Left lung (tissue), 10 donors: ENCODE results near the gene CDH13. TPM values are rescaled to one million over a fixed set of nuclear protein-coding genes. Genes with fewer than 3 reads are reported as not detected.

Source experiments
- ATAC-seq: fragments of 200-7000 bp; cut with Tn5 transposase; one replicate; pipeline ENCODE4 v1.9.1; 2020; ENCODE audit warnings: moderate library complexity
- DNase-seq, 4 donors: peaks; one replicate each; pipeline ENCODE4 v3.0.0-alpha.2; 2013 to 2020
- H3K27ac ChIP-seq, 2 donors: fragments of 200-600 bp; sonication (generic) in 1 of 2; one replicate each; pipeline versions ENCODE4 v1.5.0 to v1.8.0; 2020 to 2021
- H3K27me3 ChIP-seq, 2 donors: fragments of 200-600 bp; sonication (generic) in 1 of 2; one replicate each; pipeline versions ENCODE4 v1.5.0 to v1.8.0; 2020 to 2021
- H3K36me3 ChIP-seq, 2 donors: fragments of 200-600 bp; sonication (generic) in 1 of 2; one replicate each; pipeline versions ENCODE4 v1.5.0 to v1.8.0; 2020 to 2021
- H3K4me1 ChIP-seq, 2 donors: fragments of 200-600 bp; one replicate each; pipeline ENCODE4 v1.8.0; 2021
- H3K4me3 ChIP-seq, 2 donors: fragments of 200-600 bp; sonication (generic) in 1 of 2; one replicate each; pipeline versions ENCODE4 v1.5.0 to v1.8.0; 2020 to 2021; ENCODE audit warnings: mild to moderate bottlenecking in 1 of 2
- H3K9me3 ChIP-seq, 2 donors: fragments of 200-600 bp; sonication (generic) in 1 of 2; one replicate each; pipeline versions ENCODE4 v1.5.0 to v1.8.0; 2020 to 2021
- CTCF ChIP-seq, 2 donors: fragments of 200-600 bp; sonication (generic) in 1 of 2; IDR thresholded peaks; one replicate each; pipeline versions ENCODE4 v1.5.0 to v1.8.0; 2021; ENCODE audit warnings: antibody characterized with exemption in 2 of 2
- intact Hi-C, 2 donors: fragments of 100-400 bp; cut with DNase I; formaldehyde crosslinking; loops; one replicate each; pipeline versions ENCODE4 v1.11.2 to v1.14.2; 2022
- polyA plus RNA-seq, 6 donors: library from polyadenylated mRNA; unstranded; fragments of 120-200 nt; gene quantifications; one replicate each; pipeline ENCODE4 v1.2.1, GENCODE V29; 2013; ENCODE audit not compliant: insufficient read length in 6 of 6
- total RNA-seq, 2 donors: library from RNA; stranded (reverse); fragmentation: NEBNext Ultra II Directional; extraction: Animal tissue kit (Norgen Biotek cat#: 25700); gene quantifications; one replicate each; pipeline ENCODE4 v1.2.1, GENCODE V29; 2021
- donor health status: DM: no; HTN: yes; CAD: no.
- donor health status: DM: no; HTN: no; CAD: no.

CDH13 gene
- total and polyA plus RNA-seq, 8 donors = 2.7 to 20.3 (median 3.2) TPM

- Histone ChIP-seq H3K4me3 (no peak overlapping the region), H3K27ac (no peak overlapping the region)
- TF ChIP-seq CTCF (IDR thresholded peaks at IDR 0.05) = no peak
Observed at GRCh38 chr16:83345846-83346640, 719.3 kb downstream of the CDH13 start.

GRCh38 chr16:83348991-83349390 is 722.2 kb downstream of the CDH13 start:
- Histone ChIP-seq H3K27me3 (no peaks in the 10 kb centered on the region), H3K4me1 (no peaks in the 10 kb centered on the region), H3K4me3 (no peak overlapping the region), H3K36me3 (no peaks in the 10 kb centered on the region), H3K27ac (no peak overlapping the region), H3K9me3 (no peaks in the 10 kb centered on the region)
- intact Hi-C loops = no loop called here
- no peak for ATAC-seq
- no peak for DNase-seq
- no peak for TF ChIP-seq CTCF (IDR thresholded peaks at IDR 0.05)

More at GRCh38 chr16:83345846-83346640, 719.3 kb downstream of the CDH13 start:
- ATAC-seq = no peak
- Histone ChIP-seq H3K27me3 (no peaks in the 10 kb centered on the region), H3K36me3 (no peaks in the 10 kb centered on the region), H3K9me3 (no peaks in the 10 kb centered on the region), H3K4me1 (no peaks in the 10 kb centered on the region)
- no peak for DNase-seq
- intact Hi-C loops = no loop called here

- Histone ChIP-seq H3K36me3 (no peaks in the 10 kb centered on the region), H3K27ac (no peak overlapping the region), H3K27me3 (no peaks in the 10 kb centered on the region), H3K4me1 (no peaks in the 10 kb centered on the region), H3K9me3 (no peaks in the 10 kb centered on the region), H3K4me3 (no peak overlapping the region)
- no peak for TF ChIP-seq CTCF (IDR thresholded peaks at IDR 0.05)
- no peak for ATAC-seq
- intact Hi-C loops = no loop called here
- no peak for DNase-seq
Observed at GRCh38 chr16:83350481-83350880, 723.7 kb downstream of the CDH13 start.

GRCh38 chr16:83351846-83352245 is 725.1 kb downstream of the CDH13 start:
- TF ChIP-seq CTCF (IDR thresholded peaks at IDR 0.05) = no peak
- H3K4me3 ChIP-seq = no peak overlapping the region
- intact Hi-C loops = no loop called here
- H3K9me3 ChIP-seq = no peaks in the 10 kb centered on the region
- no peaks in the 10 kb centered on the region for H3K36me3 ChIP-seq
- no peaks in the 10 kb centered on the region for H3K4me1 ChIP-seq
- no peaks in the 10 kb centered on the region for H3K27me3 ChIP-seq
- no peak overlapping the region for H3K27ac ChIP-seq
- ATAC-seq (no peak), DNase-seq (no peak)

- DNase-seq (no peak), ATAC-seq (no peak)
- Histone ChIP-seq H3K9me3 (no peaks in the 10 kb centered on the region), H3K4me1 (no peaks in the 10 kb centered on the region), H3K4me3 (no peak overlapping the region), H3K27ac (no peak overlapping the region), H3K27me3 (no peaks in the 10 kb centered on the region), H3K36me3 (no peaks in the 10 kb centered on the region)
- intact Hi-C loops = no loop called here
- no peak for TF ChIP-seq CTCF (IDR thresholded peaks at IDR 0.05)
Observed at GRCh38 chr16:83353241-83353640, 726.5 kb downstream of the CDH13 start.
